ENCODE results near the gene ABHD8. TPM values are rescaled to one million over a fixed set of nuclear protein-coding genes. Genes with fewer than 3 reads are reported as not detected.
A peak's percentile ranks its signal among the peaks of the same experiment; 100 is the strongest.

The ABHD8 gene
- total and polyA plus RNA-seq, 2 of the 13 experiments (the other 11 are each of a cell fraction or from before 2014, with no cell fraction given): 6.3 to 7.2 TPM

GRCh38 chr19:17319473-17320238, 16.4 kb upstream of the ABHD8 start:
- H4K20me1 ChIP-seq (ENCODE audit: insufficient read depth, low read length): no peaks in the 10 kb centered on the region
- H2AFZ ChIP-seq (ENCODE audit: low read length): no peak overlapping the region
- BruUV-seq (replicated peaks): TSS peak; percentile 53
- H3K9ac ChIP-seq (ENCODE audit: insufficient read depth, low read depth, low read length): no peak overlapping the region
- peaks cover 12 to 35% of the 10 kb centered on the region in 2 experiments; a peak in 4 of 5 replicates for H3K36me3 ChIP-seq (replicated peaks in 1 of 2; ENCODE audit: control insufficient read depth in 1 of 2, insufficient read depth in 2 of 2, low read length in 2 of 2)
- ATAC-seq: no peak
- no peaks in the 10 kb centered on the region for H3K4me1 ChIP-seq (ENCODE audit: insufficient read depth, low read length)
- no peak for DNase-seq (ENCODE audit: low spot score)
- H3K9me3 ChIP-seq (ENCODE audit: low read length): no peaks in the 10 kb centered on the region
- no peak for FAIRE-seq
- H3K79me2 ChIP-seq (ENCODE audit: insufficient read depth, low read length): no peaks in the 10 kb centered on the region
- H3K27ac ChIP-seq (ENCODE audit: extremely low read length, insufficient read depth, low read length): no peak overlapping the region
- H3K4me3 ChIP-seq (replicated peaks in 1 of 3; ENCODE audit: insufficient read depth in 1 of 3, low read depth in 2 of 3, low read length in 3 of 3): no peak overlapping the region
- 95% methylated on average over 40 of the region's 40 CpGs for WGBS (ENCODE audit: low lambda C conversion rate)
- ChIA-PET CTCF (ENCODE audit: low intra/inter-chr PET ratio, low total read pairs) (no interaction called here), POLR2A (no interaction called here)
- intact Hi-C loops (cut with micrococcal nuclease; ENCODE audit: unreplicated experiment): no loop called here
- in situ Hi-C loops (cut with HindIII; ENCODE audit: extremely low pct_ligation_motif_present, low pct_unique_long_range_greater_than_20kb): no loop called here
- H3K27me3 ChIP-seq (ENCODE audit: control insufficient read depth in 1 of 2, insufficient read depth in 2 of 2, low read length in 2 of 2): no peaks in the 10 kb centered on the region
- no peak overlapping the region for H3K4me2 ChIP-seq (ENCODE audit: low read depth, low read length)
- TF ChIP-seq DPF2 (CRISPR knock-in tag; IDR thresholded peaks at IDR 0.05; ENCODE audit: borderline replicate concordance, low read depth) (no peak), ZHX2 (IDR thresholded peaks at IDR 0.05; ENCODE audit: low read depth) (no peak), ZHX2 (CRISPR knock-in tag; IDR thresholded peaks at IDR 0.05; ENCODE audit: borderline replicate concordance) (no peak), NCOA1 (CRISPR knock-in tag; IDR thresholded peaks at IDR 0.05) (no peak), MLXIP (CRISPR knock-in tag; IDR thresholded peaks at IDR 0.05; ENCODE audit: borderline replicate concordance) (no peak), ZNF746 (CRISPR knock-in tag; IDR thresholded peaks at IDR 0.05) (no peak), RBM39 (IDR thresholded peaks at IDR 0.05; ENCODE audit: low read depth, low read length, poor library complexity, severe bottlenecking) (no peak), ZBTB1 (CRISPR knock-in tag; IDR thresholded peaks at IDR 0.05; ENCODE audit: borderline replicate concordance) (no peak), MAF1 (CRISPR knock-in tag; IDR thresholded peaks at IDR 0.05; ENCODE audit: borderline replicate concordance) (no peak), CENPX (CRISPR knock-in tag; IDR thresholded peaks at IDR 0.05) (no peak), BRD4 (CRISPR knock-in tag; IDR thresholded peaks at IDR 0.05) (no peak), TFDP1 (CRISPR knock-in tag; IDR thresholded peaks at IDR 0.05; ENCODE audit: borderline replicate concordance) (no peak)
